DMS153 treated with DMSO at 0.1 percent for 48 hours (cell line): ENCODE data around the gene MCCC2.
A peak's percentile ranks its signal among the peaks of the same experiment; 100 is the strongest.
"Not testable (repeated sequence)": the region's sequence is repeated elsewhere in the genome, so short reads cannot be mapped to it uniquely, and the experiment has no call there.

Experiments used
- DNase-seq: peaks from one replicate; lab custom pipeline; 2025; ENCODE audit not compliant: unreplicated experiment; lab: John Stamatoyannopoulos, UW

The MCCC2 gene

GRCh38 chr5:71586941-71587765 is at the start of gene MCCC2:
Gene MCCC2, plus strand, starts transcription at chr5:71587340. Its CDS starts 86 bp downstream, at chr5:71587426.
- peak; percentile 51 for DNase-seq

DNA sequence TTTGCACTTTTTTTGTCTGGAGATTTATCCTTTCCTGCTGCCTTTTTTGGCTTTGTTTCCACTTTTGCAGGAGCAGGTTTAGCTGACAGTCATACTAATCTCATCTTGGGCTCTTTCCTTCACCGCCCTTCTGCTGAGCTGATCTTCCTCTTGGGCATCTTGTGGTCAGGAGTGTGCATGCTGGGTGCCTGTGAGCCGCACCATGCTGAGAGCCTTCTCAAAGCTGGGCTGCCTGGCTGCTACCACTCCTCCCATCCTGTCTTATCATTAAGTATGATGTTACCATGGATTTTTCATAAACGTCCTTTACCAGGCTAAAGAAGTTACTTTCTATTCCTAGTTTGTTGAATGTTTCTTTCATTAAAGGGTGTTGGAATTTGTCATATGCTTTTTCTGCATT is 49.5 kb upstream of the MCCC2 start:
- DNase-seq, result no peak

GRCh38 chr5:71550885-71551284 is 36.3 kb upstream of the MCCC2 start:
- DNase-seq, result not testable (repeated sequence)

GRCh38 chr5:71551582-71551981 is 35.6 kb upstream of the MCCC2 start:
- DNase-seq, result not testable (repeated sequence)

DNA sequence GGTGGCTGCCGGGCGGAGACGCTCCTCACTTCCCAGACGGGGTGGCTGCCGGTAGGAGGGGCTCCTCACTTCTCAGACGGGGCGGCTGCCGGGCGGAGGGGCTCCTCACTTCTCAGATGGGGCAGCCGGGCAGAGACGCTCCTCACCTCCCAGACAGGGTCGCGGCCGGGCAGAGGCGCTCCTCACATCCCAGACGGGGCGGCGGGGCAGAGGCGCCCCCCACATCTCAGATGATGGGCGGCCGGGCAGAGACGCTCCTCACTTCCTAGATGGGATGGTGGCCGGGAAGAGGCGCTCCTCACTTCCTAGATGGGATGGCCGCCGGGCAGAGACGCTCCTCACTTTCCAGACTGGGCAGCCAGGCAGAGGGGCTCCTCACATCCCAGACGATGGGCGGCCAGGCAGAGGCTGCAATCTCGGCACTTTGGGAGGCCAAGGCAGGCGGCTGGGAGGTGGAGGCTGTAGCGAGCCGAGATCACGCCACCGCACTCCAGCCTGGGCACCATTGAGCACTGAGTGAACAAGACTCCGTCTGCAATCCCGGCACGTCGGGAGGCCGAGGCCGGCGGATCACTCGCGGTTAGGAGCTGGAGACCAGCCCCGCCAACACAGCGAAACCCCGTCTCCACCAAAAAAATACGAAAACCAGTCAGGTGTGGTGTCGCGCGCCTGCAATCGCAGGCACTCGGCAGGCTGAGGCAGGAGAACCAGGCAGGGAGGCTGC is 35.0 kb upstream of the MCCC2 start:
- not testable (repeated sequence) for DNase-seq

GRCh38 chr5:71563161-71563560 is 24.0 kb upstream of the MCCC2 start:
- no peak for DNase-seq

DNA sequence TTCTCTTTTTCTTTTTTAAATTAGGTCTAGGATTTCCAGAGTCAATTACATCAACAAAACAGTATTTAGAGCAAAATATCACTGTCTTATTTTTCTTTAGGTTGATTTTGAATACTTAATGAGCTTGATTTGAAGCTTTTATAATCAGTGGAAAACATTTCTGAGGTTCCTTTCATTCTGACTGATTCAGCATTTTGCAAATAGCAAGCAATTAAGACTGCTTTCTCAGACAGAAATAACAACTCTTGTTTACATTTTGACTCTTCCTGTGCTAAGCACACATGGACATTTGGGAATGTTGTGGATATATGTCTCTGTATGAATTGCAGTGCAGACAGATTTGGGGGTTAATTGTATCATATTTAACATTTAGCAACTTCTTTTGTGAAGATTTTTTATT is 22.2 kb upstream of the MCCC2 start:
- DNase-seq, result no peak

DNA sequence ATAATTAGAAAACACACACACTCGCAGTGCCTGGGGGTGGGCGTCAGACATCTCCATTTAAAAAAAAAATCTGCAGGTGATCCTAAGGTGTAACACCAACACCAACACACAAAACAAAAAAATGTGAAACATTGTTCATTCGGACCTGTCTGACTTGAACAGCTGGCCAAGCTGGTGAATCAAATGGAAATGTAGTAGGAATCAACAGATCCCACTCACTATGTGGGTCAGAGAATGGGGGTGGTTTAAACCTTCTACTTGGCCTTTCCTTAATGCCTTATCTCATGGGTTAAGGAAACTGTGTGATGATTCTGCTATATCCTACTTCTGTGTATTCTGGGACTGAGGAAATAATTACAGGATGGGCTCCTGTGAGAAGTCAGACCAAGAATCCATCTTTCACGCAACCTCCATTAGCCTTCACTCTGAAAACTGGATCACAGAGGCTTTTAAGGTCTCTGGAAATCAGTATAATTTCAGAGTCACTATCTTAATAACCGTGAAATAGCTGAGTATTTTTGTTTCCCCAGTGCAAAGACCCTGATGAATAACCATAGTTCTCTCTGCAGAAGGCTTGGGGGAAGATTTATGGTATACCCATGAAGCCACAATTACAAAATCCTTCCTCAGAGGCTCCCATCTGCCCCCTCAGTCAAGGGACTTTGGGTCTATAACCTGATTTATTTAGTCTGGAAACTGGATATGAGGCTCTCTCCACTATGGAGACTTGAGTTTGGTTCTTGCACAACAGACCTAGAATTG is 17.2 kb upstream of the MCCC2 start:
- no peak for DNase-seq

- DNase-seq, result not testable (repeated sequence)
Observed at GRCh38 chr5:71571811-71572210, 15.3 kb upstream of the MCCC2 start.

GRCh38 chr5:71573591-71573990 is 13.5 kb upstream of the MCCC2 start:
- no peak for DNase-seq

DNA sequence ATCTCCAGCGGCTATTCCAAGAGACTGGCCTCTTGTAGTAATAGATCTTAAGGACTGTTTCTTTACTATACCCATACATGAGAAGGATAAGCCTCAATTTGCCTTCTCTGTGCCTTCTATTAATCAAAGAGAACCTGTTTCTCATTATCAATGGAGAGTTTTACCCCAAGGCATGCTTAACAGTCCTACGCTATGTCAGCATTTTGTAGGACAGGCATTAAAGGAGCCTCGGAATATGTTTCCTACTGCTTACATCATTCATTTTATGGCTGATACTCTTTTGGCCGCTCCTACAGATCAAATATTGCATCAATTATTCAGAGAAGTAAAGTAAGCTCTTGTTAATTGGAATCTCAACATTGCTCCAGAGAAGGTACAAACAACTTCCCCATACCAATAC is 11.6 kb upstream of the MCCC2 start:
- not testable (repeated sequence) for DNase-seq

DNA sequence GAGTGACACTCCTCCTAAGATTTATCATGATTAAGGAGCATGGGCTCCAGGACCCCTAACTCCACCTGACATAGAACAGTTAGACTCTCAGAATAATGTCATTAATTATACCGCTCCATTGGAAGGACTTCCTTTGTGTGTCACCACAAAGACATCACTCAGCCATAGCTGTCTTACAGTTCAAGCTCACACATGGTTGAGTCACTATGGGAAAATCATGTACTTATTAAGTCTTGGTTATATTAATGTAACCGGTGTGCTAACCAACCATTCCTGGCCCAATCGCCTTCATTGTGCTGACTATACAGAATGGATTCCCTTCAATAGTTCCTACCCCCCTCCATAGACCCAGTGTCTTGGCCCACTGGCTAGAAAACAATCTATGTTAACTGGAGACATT is 10.9 kb upstream of the MCCC2 start:
- DNase-seq, result no peak

DNA sequence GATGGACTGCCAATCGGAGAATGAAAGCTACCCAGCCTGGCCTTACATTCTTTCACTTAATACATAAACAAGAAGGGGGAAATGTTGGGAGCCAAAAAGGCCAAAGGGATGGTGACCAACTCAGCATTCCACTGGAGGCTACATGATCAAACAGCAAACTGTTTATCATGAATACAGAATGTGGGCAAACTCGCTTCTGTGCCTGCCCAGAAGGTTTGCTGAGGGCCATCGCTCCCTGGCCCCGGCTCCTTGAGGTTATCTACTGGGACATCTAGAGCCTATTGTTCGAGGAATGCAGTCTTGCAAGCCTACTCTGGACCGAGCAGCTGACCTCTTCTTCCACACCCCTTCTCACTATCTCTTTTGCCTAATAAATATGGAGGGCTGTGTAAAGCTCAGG is 9.3 kb upstream of the MCCC2 start:
- not testable (repeated sequence) for DNase-seq

- DNase-seq, result no peak
Observed at GRCh38 chr5:71582945-71583584, 4.1 kb upstream of the MCCC2 start.

DNA sequence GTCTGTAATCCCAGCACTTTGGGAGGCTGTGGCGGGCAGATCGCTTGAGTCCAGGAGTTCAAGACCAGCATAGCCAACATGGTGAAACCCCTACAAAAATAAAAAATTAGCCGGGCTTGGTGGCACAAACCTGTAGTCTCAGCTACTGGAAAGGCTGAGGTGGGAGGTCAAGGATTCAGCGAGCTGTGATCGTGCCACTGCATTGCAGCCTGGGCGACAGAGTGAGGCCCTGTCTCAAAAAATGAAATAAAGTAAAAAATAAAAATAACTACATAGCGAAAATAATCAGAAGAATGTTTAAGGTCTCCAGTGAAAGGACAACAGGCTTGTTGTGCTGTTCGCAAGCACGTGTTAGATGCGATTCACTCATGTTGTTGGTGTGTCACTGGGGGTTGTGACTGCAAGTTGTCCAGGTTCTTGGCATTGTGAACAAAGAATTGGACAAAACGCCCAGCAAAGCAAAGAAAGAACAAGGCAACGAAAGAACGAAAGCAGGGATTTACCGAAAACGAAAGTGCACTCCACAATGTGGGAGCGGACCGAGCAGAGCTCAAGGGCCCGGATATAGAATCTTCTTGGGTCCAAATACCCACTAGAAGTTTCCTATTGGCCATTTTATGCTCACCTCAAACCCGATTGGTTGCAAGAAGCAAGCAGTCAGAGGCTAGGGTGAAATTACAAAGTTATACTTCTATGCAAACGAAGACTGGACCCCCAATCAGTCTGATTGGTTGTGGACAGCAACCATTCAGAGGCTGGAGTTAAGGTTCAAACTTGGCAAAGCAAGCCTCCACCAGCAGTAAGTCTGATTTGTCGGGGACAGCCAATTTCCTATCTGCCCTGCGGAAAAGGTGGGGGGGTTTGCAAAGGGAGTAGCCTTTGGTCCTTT is 844 bp upstream of the MCCC2 start:
- peak; percentile 20 for DNase-seq

- no peak for DNase-seq
Observed at GRCh38 chr5:71587766-71588532, 809 bp downstream of the MCCC2 start.

- no peak for DNase-seq
Observed at GRCh38 chr5:71588533-71588885, 1.4 kb downstream of the MCCC2 start.

GRCh38 chr5:71589903-71590302 is 2.8 kb downstream of the MCCC2 start:
- DNase-seq, result no peak

DNA sequence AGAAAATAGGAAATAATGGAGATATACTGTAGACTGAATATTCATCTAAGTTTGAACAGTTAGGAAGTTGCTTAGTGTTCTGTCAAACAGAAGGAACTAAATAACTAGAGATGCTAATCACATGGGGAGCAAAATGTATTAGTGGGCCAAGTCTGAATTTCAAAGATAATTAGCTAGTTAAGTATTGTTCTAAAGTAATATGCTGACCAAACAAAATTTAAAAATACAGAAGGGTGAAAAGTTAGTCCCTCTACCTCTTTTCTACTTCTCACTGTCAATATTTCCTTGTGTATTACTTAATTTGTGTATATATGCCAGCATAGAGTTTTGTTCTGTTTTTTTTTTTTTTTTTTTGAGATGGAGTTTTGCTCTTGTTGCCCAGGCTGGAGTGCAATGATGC is 4.0 kb downstream of the MCCC2 start:
- no peak for DNase-seq
